Measurements from ENCODE around the gene TMEM108.

TMEM108 gene

DNA sequence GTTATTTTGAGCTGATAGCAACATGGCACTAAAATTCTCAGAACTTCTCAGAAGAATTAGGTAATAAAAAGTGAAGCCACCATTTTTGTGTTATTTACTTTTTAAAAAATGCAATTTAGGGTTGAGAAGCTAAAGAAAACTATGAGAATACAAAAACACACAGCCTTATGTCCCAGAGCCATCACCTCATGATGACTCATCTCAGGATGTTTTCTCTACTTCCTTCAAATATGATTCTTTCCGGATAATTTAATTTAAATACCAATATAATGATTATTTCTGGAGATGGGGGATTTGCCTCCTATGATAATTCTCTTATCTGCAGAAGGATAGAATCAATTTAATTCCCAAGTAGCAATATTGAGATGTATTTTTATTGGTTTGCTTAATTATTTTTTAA lies 256.1 kb downstream of the TMEM108 start:
- Histone ChIP-seq H2AFZ (ENCODE audit: low read length) (no peak overlapping the region), H3K27me3 (ENCODE audit: insufficient read depth, low read length) (no peaks in the 10 kb centered on the region; the same call in 1 of the 2 replicates), H3K4me1 (ENCODE audit: insufficient read depth, low read length, severe bottlenecking) (no peaks in the 10 kb centered on the region), H3K9me2 (ENCODE audit: low read depth, low read length) (no peaks in the 10 kb centered on the region), H3K36me3 (ENCODE audit: insufficient read depth, low read length) (no peaks in the 10 kb centered on the region), H3K79me2 (ENCODE audit: insufficient read depth, low read length) (no peaks in the 10 kb centered on the region), H3K9me3 (ENCODE audit: low read length) (no peaks in the 10 kb centered on the region), H3K4me2 (ENCODE audit: low read length) (no peak overlapping the region), H3K4me3 (ENCODE audit: low read depth, low read length, poor library complexity, severe bottlenecking) (no peak overlapping the region), H3F3A (ENCODE audit: insufficient read depth, low read length) (no peaks in the 10 kb centered on the region), H4K20me1 (ENCODE audit: insufficient read depth, low read length) (no peaks in the 10 kb centered on the region), H3K9ac (ENCODE audit: low read length) (no peak overlapping the region), H3K27ac (ENCODE audit: low read depth, low read length, poor library complexity, severe bottlenecking) (no peak overlapping the region)
- TF ChIP-seq, protein P1, sequence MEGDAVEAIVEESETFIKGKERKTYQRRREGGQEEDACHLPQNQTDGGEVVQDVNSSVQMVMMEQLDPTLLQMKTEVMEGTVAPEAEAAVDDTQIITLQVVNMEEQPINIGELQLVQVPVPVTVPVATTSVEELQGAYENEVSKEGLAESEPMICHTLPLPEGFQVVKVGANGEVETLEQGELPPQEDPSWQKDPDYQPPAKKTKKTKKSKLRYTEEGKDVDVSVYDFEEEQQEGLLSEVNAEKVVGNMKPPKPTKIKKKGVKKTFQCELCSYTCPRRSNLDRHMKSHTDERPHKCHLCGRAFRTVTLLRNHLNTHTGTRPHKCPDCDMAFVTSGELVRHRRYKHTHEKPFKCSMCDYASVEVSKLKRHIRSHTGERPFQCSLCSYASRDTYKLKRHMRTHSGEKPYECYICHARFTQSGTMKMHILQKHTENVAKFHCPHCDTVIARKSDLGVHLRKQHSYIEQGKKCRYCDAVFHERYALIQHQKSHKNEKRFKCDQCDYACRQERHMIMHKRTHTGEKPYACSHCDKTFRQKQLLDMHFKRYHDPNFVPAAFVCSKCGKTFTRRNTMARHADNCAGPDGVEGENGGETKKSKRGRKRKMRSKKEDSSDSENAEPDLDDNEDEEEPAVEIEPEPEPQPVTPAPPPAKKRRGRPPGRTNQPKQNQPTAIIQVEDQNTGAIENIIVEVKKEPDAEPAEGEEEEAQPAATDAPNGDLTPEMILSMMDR (IDR thresholded peaks at IDR 0.05; ENCODE audit: low read length) = no peak
- no peak for TF ChIP-seq EZH2 (IDR thresholded peaks at IDR 0.05; ENCODE audit: borderline replicate concordance, low read length)

DNA sequence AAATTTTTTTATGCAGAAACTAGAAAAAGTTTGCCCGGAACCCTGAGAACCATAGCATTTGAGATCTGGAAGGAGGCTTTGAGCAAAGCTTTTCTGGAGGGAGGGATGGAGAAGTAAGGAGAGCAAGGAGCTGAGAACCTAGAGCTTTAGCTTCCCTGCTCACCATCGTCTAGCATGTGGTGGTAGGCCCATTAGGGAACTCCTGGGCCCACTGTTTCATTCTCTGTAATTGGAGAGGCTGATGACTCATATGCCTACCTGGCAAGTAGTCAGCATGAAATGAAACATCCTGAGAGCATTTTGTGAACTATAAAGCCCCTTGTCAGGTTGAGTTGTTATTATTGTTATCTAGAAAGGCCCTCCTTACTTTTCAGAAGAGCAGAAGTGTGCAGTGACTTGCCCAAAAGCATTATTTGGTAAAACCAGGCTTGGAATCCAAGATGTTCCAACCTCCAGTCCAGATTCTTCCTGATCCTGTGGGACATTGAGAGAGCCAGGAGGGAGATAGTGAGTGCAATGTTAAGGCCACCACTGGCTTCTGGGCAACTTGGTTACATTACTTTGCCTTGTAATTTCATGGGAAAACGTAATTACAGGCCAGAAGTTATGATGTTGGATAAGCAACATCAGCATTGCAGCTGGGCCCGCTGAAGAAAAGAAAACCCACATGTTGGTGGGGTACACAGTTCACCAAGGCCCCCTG lies 257.2 kb downstream of the TMEM108 start:
- Histone ChIP-seq H3K4me1 (ENCODE audit: insufficient read depth, low read length, severe bottlenecking) (no peaks in the 10 kb centered on the region), H3K36me3 (ENCODE audit: insufficient read depth, low read length) (no peaks in the 10 kb centered on the region), H3K4me3 (ENCODE audit: low read depth, low read length, poor library complexity, severe bottlenecking) (no peak overlapping the region), H3K27me3 (ENCODE audit: insufficient read depth, low read length) (no peaks in the 10 kb centered on the region), H4K20me1 (ENCODE audit: insufficient read depth, low read length) (no peaks in the 10 kb centered on the region), H3K9me3 (ENCODE audit: low read length) (no peaks in the 10 kb centered on the region), H3F3A (ENCODE audit: insufficient read depth, low read length) (no peaks in the 10 kb centered on the region), H3K9me2 (ENCODE audit: low read depth, low read length) (no peaks in the 10 kb centered on the region), H3K27ac (ENCODE audit: low read depth, low read length, poor library complexity, severe bottlenecking) (no peak overlapping the region), H3K9ac (ENCODE audit: low read length) (no peak overlapping the region), H3K4me2 (ENCODE audit: low read length) (no peak overlapping the region), H2AFZ (ENCODE audit: low read length) (no peak overlapping the region), H3K79me2 (ENCODE audit: insufficient read depth, low read length) (no peaks in the 10 kb centered on the region)
- TF ChIP-seq EZH2 (IDR thresholded peaks at IDR 0.05; ENCODE audit: borderline replicate concordance, low read length) = no peak
- TF ChIP-seq, protein P1 (IDR thresholded peaks at IDR 0.05; ENCODE audit: low read length) = no peak

DNA sequence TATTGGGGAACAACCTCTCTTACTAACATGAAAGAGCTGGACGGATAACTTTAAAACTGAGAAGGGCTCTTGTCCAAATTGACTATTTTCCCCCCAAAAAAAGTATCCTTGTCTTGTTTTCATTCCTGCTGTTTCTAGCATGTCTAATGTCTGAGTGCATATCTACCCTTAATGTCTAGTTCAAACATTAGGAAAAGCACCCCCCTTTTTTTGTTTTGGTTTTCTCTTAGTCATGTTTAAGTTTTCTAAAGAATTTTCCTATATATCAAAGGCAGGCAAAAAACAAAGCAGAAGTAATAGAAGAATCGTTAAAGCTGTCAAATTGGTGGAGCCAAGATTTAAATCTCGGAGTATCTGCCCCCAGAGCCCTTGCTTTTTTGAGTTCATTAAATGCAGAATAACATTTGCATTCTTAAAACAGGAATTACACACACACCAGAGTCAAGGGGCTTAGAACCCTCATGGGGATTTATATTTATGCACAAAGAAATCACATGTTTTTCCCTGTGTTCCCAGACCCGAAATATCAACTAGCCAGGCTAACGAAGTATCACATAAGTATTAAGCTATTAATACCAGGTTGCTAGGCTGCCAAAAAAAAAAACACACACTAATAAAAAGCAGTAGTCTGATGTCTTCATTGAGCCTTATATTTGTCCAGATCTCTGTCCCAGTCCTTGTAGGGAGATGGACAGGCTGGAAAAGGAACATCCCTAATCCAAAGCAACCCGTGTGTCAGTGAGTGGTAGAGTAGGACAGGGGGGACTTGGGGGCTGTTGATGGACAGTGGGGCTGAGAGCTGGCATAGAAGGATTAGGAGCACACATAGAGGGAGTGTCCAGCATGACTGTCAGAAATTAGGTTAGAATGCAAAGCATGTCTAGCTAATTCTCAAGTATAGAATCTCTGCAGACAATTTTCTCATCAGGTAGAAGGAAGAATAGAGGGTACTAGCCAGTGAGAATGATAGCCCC lies 258.0 kb downstream of the TMEM108 start:
- Histone ChIP-seq H3K4me3 (ENCODE audit: low read depth, low read length, poor library complexity, severe bottlenecking) (no peak overlapping the region), H3K79me2 (ENCODE audit: insufficient read depth, low read length) (no peaks in the 10 kb centered on the region), H3K9me3 (ENCODE audit: low read length) (no peaks in the 10 kb centered on the region), H4K20me1 (ENCODE audit: insufficient read depth, low read length) (no peaks in the 10 kb centered on the region), H3K4me2 (ENCODE audit: low read length) (no peak overlapping the region), H3K27ac (ENCODE audit: low read depth, low read length, poor library complexity, severe bottlenecking) (no peak overlapping the region), H3K36me3 (ENCODE audit: insufficient read depth, low read length) (no peaks in the 10 kb centered on the region), H3K27me3 (ENCODE audit: insufficient read depth, low read length) (no peaks in the 10 kb centered on the region), H2AFZ (ENCODE audit: low read length) (no peak overlapping the region), H3K9ac (ENCODE audit: low read length) (no peak overlapping the region), H3K9me2 (ENCODE audit: low read depth, low read length) (no peaks in the 10 kb centered on the region), H3F3A (ENCODE audit: insufficient read depth, low read length) (no peaks in the 10 kb centered on the region), H3K4me1 (ENCODE audit: insufficient read depth, low read length, severe bottlenecking) (no peaks in the 10 kb centered on the region)
- TF ChIP-seq, protein P1 (IDR thresholded peaks at IDR 0.05; ENCODE audit: low read length) = no peak
- no peak for TF ChIP-seq EZH2 (IDR thresholded peaks at IDR 0.05; ENCODE audit: borderline replicate concordance, low read length)

Measured in OCI-LY1 (cell line).